Pancreas (tissue), 10 donors: Measurements from ENCODE around the gene PDE3B. TPM values are rescaled to one million over a fixed set of nuclear protein-coding genes. Genes with fewer than 3 reads are reported as not detected.

Source experiments
- ATAC-seq, 4 donors: fragments of 200-7000 bp; cut with Tn5 transposase; one replicate each; pipeline versions ENCODE4 v1.8.0 to v1.9.1; 2020; ENCODE audit warnings: mild to moderate bottlenecking in 4 of 4, moderate library complexity in 4 of 4
- DNase-seq, 6 donors: peaks; one replicate each; pipeline ENCODE4 v3.0.0-alpha.2; 2020
- FAIRE-seq: peaks from 2 replicates; lab custom pipeline; 2012; peaks lifted over from hg19 to GRCh38; lab: Jason Lieb, UNC
- H3K27ac ChIP-seq, 4 donors: fragments of 200-600 bp; sonication (generic); 1 replicate in 3 of 4; 2 replicates in 1 of 4; pipeline versions ENCODE4 v1.5.0 to v1.8.0; 2020
- H3K27me3 ChIP-seq, 4 donors: fragments of 200-600 bp; one replicate each; pipeline ENCODE4 v1.8.0; 2021
- H3K36me3 ChIP-seq, 3 donors: fragments of 200-600 bp; sonication (generic) in 1 of 3; one replicate each; pipeline versions ENCODE4 v1.5.0 to v1.8.0; 2020 to 2021
- H3K4me1 ChIP-seq, 3 donors: fragments of 200-600 bp; one replicate each; pipeline ENCODE4 v1.8.0; 2021
- H3K4me3 ChIP-seq, 4 donors: fragments of 200-600 bp; sonication (generic) in 2 of 4; one replicate each; pipeline versions ENCODE4 v1.5.0 to v1.8.0; 2020 to 2021
- H3K9me3 ChIP-seq, 4 donors: fragments of 200-600 bp; one replicate each; pipeline ENCODE4 v1.8.0; 2021
- CTCF ChIP-seq, 4 donors: fragments of 200-600 bp; sonication (generic) in 3 of 4; IDR thresholded peaks; one replicate each; pipeline versions ENCODE4 v1.5.0 to v1.8.0; 2021; ENCODE audit warnings: antibody characterized with exemption in 4 of 4
- WGBS, 2 donors: extraction: QIAGEN DNeasy Blood & Tissue Kit; methylation state at CpG; one replicate each; pipeline ENCODE4 v1.1.7; 2013; 5-methylcytosine and 5-hydroxymethylcytosine counted together
- intact Hi-C, 3 donors: fragments of 100-400 bp; cut with DNase I; formaldehyde crosslinking; loops; one replicate each; pipeline versions ENCODE4 v1.11.1 to v1.14.2; 2022
- polyA plus RNA-seq, 2 donors: library from polyadenylated mRNA; stranded (reverse); fragments of 200-250 nt; gene quantifications; one replicate each; pipeline ENCODE4 v1.2.3, GENCODE V29; 2013
- total RNA-seq, 6 donors: library from RNA; stranded (reverse); fragmentation: NEBNext Ultra II Directional in 4 of 6; extraction: Animal tissue kit (Norgen Biotek cat#: 25700) in 4 of 6; gene quantifications; one replicate each; pipeline versions ENCODE4 v1.2.1 to v1.2.4, GENCODE V29; 2021 to 2023
- donor health status: healthy with polysubstance abuse.
- donor health status: DM: no; HTN: no; CAD: no; lungs with moderate emphysema.
- donor health status: DM: no; HTN: no; CAD: no.
- donor health status: control.
- donor health status: control.
- donor health status: Bipolar disorder and iron deficiency.
- donor health status: DM: yes; HTN: yes; CAD: no.
- donor health status: DM: no; HTN: no; CAD: no.
- donor health status: DM: no; HTN: no; CAD: no.
- donor health status: DM: yes; HTN: yes; CAD: no.

PDE3B gene
- total and polyA plus RNA-seq, 8 donors = 5.1 to 14.1 (median 9.6) TPM

- FAIRE-seq (no peak), ATAC-seq (no peak), DNase-seq (no peak)
- no peak for TF ChIP-seq CTCF (IDR thresholded peaks at IDR 0.05)
- 97 to 99% methylated on average over 3 of the region's 3 CpGs for WGBS, 2 donors
- H3K27ac ChIP-seq = no peak overlapping the region
- intact Hi-C loops = no loop called here
- H3K4me3 ChIP-seq = no peak overlapping the region
- no peaks in the 10 kb centered on the region for H3K27me3 ChIP-seq
- H3K36me3 ChIP-seq = no peaks in the 10 kb centered on the region
- H3K4me1 ChIP-seq = no peaks in the 10 kb centered on the region
- H3K9me3 ChIP-seq = no peaks in the 10 kb centered on the region
These were observed 169.2 kb downstream of the PDE3B start for GRCh38 chr11:14812757-14813156.

DNA sequence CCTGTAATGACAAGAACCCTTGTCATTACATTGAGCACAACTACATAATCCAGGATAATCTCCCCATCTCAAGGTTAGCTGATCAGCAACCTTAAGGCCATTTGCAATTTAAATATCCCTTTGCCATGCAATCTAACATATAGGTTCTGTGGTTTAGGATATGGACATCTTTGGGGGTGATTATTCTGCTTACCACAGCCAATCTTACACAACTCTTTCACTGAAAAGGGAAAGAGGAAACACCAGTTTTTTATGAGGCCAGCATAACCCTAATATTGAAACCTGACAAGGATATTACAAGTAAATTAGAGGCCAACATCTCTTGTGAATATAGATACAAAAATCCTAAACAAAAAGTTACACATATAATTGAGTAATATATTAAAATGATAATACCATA lies 169.9 kb downstream of the PDE3B start:
- intact Hi-C loops = no loop called here
- H3K4me3 ChIP-seq = no peak overlapping the region
- FAIRE-seq (no peak), ATAC-seq (no peak), DNase-seq (no peak)
- H3K36me3 ChIP-seq = no peaks in the 10 kb centered on the region
- no peaks in the 10 kb centered on the region for H3K9me3 ChIP-seq
- no peaks in the 10 kb centered on the region for H3K4me1 ChIP-seq
- no peak overlapping the region for H3K27ac ChIP-seq
- H3K27me3 ChIP-seq = no peaks in the 10 kb centered on the region
- TF ChIP-seq CTCF (IDR thresholded peaks at IDR 0.05) = no peak

DNA sequence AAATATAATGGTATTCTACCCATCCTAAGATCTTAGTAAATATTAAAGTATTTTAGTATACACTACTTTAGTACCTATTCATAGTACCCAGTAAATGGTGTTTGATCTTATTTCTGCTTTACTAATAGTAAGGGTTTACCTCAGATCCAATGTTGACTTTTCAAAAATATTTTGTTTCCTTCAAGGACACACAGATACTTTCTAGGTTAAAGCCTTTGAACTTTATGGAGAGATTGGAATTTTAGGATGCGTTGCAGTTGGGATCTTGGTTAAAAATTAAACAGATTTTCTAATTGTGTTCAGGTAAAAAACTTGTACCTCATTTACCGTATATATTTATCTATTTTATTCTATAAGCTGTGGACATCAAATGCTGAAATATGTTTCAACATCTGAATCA lies 175.2 kb downstream of the PDE3B start:
- FAIRE-seq = no peak
- no peak for ATAC-seq
- no peaks in the 10 kb centered on the region for H3K36me3 ChIP-seq

GRCh38 chr11:14819596-14819995 lies 176.0 kb downstream of the PDE3B start:
- intact Hi-C loops = no loop called here
- Histone ChIP-seq H3K9me3 (no peaks in the 10 kb centered on the region), H3K27ac (no peak overlapping the region), H3K27me3 (no peaks in the 10 kb centered on the region), H3K4me1 (no peaks in the 10 kb centered on the region), H3K36me3 (no peaks in the 10 kb centered on the region), H3K4me3 (no peak overlapping the region)
- DNase-seq (no peak), ATAC-seq (no peak), FAIRE-seq (no peak)
- TF ChIP-seq CTCF (IDR thresholded peaks at IDR 0.05) = no peak

More for the DNA sequence above, 175.2 kb downstream of the PDE3B start:
- Histone ChIP-seq H3K27ac (no peak overlapping the region), H3K4me1 (no peaks in the 10 kb centered on the region), H3K9me3 (no peaks in the 10 kb centered on the region), H3K4me3 (no peak overlapping the region), H3K27me3 (no peaks in the 10 kb centered on the region)
- intact Hi-C loops = no loop called here
- WGBS, 2 donors = 62 to 76% methylated on average over 2 of the region's 2 CpGs
- no peak for DNase-seq
- TF ChIP-seq CTCF (IDR thresholded peaks at IDR 0.05) = no peak

DNA sequence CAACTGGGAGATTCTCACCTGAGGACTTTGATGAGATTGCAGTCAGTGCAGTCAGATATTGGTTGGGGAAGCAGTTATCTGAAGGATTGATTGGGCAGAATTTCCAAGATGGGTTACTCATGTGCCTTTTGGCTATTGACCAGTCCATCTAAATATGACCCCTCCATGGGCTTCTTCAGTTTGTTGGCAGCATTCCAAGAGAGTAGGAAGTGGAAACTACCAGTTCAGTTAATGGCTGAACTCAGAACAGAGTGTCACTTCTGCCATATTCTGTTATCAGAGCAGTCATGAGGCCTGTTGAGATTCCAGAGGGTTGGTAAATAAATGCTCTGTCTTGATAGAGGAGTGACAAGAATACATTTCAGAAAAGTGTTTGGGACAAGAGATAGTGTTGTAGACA lies 177.4 kb downstream of the PDE3B start:
- no peak for ATAC-seq
- Histone ChIP-seq H3K27ac (no peak overlapping the region), H3K36me3 (no peaks in the 10 kb centered on the region), H3K27me3 (no peaks in the 10 kb centered on the region), H3K4me3 (no peak overlapping the region), H3K4me1 (no peaks in the 10 kb centered on the region), H3K9me3 (no peaks in the 10 kb centered on the region)
- no peak for DNase-seq
- FAIRE-seq = no peak
- intact Hi-C loops = no loop called here
- TF ChIP-seq CTCF (IDR thresholded peaks at IDR 0.05) = no peak
